H54 (cell line): ENCODE data around the gene SMIM21.

Experiments
- DNase-seq: peaks from one replicate; pipeline ENCODE4 v3.0.0; 2011; ENCODE audit warnings: low spot score, mixed read lengths; ENCODE audit not compliant: insufficient read length
- FAIRE-seq: peaks from 3 replicates; lab custom pipeline; 2011; peaks lifted over from hg19 to GRCh38; lab: Jason Lieb, UNC
- POLR2A ChIP-seq: IDR thresholded peaks from 2 replicates; pipeline ENCODE4 v1.6.1; 2011; ENCODE audit warnings: low read depth, mild to moderate bottlenecking, low read length

SMIM21 gene

DNA sequence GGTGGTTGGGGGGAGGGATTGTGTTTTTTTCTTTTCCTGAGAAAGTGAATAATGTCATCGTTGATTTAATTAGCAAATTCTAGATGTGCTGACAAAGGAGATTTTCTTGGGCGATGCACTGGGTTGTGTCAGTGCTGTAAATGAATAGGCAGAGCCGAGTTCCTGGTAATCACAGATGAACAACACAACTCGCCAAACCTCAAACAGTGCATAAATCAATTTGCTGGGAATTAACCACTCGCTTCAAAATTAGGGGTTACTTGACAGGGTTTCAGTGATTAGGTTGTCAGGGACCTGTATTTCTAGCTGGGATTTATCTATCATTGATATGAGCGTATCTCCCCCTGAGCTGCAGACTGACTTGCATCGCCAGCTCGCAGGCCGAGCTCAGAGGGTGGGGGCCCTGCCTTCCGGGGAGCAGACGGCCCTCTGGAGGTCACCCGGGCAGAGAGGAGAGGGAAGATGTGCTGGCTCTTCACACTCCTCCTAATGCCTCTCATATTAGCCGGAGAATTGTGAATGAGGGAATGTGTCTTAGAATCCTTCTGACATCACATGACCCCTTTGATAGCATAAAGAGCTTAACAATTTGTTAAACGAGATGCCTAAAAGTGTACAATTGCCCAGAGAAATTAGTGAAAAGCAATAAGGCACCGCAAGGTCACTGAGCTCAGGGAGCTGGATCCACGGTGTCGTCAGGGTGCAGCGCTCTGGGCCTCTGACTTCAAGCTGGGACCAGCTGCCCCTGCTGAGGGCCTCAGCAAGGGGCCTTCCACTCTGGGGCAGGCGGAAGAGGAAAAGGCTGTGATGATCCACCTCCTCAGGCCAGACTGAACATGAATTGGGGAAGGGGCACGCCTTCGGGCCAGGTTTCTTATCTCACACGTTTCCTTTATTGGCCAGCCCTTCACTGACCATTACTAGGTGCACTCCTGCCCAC lies 48.9 kb downstream of the SMIM21 start:
- TF ChIP-seq POLR2A, result no peak
- DNase-seq (no peak), FAIRE-seq (no peak)

DNA sequence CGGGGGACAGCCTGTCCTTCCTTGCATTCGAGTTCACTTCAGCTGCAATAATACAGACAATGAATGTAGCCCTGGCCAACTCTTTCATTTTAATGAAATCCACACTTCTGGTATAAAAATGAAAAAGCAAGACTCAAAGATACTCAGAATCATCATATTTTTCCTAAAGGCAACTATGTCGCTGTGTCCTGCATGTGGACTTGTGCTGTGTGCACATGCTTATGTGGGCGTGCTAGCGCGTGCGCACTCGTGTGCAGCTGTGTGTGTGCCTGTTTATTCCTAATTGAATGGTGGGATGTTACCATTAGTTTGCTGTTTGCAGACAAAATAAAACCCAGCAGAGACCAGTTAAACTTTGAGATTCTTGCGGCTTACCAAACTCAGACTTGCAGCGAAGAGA lies 49.6 kb downstream of the SMIM21 start:
- no peak for DNase-seq
- no peak for FAIRE-seq
- no peak for TF ChIP-seq POLR2A

GRCh38 chr18:75377258-75377657 lies 50.2 kb downstream of the SMIM21 start:
- FAIRE-seq (no peak), DNase-seq (no peak)
- TF ChIP-seq POLR2A, result no peak

DNA sequence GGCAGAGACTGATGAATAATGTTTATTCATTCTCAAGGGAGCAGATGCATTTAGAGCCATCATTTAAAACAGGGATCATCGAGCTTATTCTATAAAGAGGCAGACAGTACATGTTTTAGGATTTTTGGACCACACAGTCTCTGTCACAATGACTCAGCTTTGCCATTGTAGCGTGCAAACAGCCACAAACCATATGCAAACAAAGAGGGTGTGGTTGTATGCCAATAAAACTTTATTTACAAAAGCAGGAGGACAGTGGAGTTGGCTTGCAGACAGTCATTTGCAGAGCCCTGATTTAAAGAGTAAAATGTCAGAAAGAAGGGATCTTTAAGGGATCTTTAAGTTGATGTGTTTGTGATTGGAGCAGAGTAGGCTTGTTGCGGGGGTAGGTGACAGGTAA lies 51.5 kb downstream of the SMIM21 start:
- TF ChIP-seq POLR2A, result no peak
- DNase-seq, result no peak
- FAIRE-seq, result no peak

GRCh38 chr18:75375341-75375740 lies 52.2 kb downstream of the SMIM21 start:
- DNase-seq, result no peak
- no peak for TF ChIP-seq POLR2A
- FAIRE-seq, result no peak

- DNase-seq (no peak), FAIRE-seq (no peak)
- TF ChIP-seq POLR2A, result no peak
Observed at GRCh38 chr18:75374466-75374865, 53.0 kb downstream of the SMIM21 start.

- no peak for FAIRE-seq
- no peak for TF ChIP-seq POLR2A
- no peak for DNase-seq
Observed at GRCh38 chr18:75369026-75369721, 58.3 kb downstream of the SMIM21 start.

DNA sequence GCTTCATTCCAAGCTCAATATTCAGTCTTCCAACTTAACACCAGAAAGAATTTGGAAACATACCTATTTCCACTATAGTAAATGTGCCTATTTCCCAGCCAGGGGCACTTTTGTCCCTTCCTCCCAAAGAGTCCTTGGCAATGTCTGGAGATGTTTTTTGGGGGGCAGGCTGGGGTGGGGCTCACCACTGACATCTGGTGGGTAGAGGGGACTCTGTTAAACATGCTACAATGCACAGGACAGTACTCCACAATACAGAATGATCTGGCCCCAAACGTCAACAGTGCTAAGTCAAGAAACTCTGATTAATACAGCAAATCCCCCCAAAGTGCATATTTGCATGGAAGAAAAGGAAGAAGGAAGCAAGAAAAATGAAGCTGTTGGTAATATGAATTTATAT lies 61.7 kb downstream of the SMIM21 start:
- FAIRE-seq (no peak), DNase-seq (no peak)
- TF ChIP-seq POLR2A, result no peak

GRCh38 chr18:75365254-75365629 lies 62.3 kb downstream of the SMIM21 start:
- FAIRE-seq, result no peak
- no peak for DNase-seq
- no peak for TF ChIP-seq POLR2A

GRCh38 chr18:75364512-75365253 lies 62.8 kb downstream of the SMIM21 start:
- DNase-seq, result no peak
- TF ChIP-seq POLR2A, result no peak
- no peak for FAIRE-seq

- TF ChIP-seq POLR2A, result no peak
- no peak for DNase-seq
Observed at GRCh38 chr18:75363446-75364225, 63.9 kb downstream of the SMIM21 start.

GRCh38 chr18:75362435-75362834 lies 65.1 kb downstream of the SMIM21 start:
- DNase-seq, result no peak
- FAIRE-seq, result no peak
- no peak for TF ChIP-seq POLR2A

More at GRCh38 chr18:75363446-75364225, 63.9 kb downstream of the SMIM21 start:
- no peak for FAIRE-seq

- no peak for FAIRE-seq
- no peak for TF ChIP-seq POLR2A
- no peak for DNase-seq
Observed at GRCh38 chr18:75360941-75361340, 66.6 kb downstream of the SMIM21 start.

- no peak for DNase-seq
- TF ChIP-seq POLR2A, result no peak
- FAIRE-seq, result no peak
Observed at GRCh38 chr18:75360215-75360614, 67.3 kb downstream of the SMIM21 start.
